WTC11 (cell line): ENCODE measurements around the gene COG6. TPM values are rescaled to one million over a fixed set of nuclear protein-coding genes. Genes with fewer than 3 reads are reported as not detected.

ENCODE experiments used
- ATAC-seq: fragments of 200-7000 bp; cut with Tn5 transposase; 2 replicates; pipeline ENCODE4 v1.10.0; 2021; ENCODE audit warnings: mild to moderate bottlenecking, moderate library complexity
- CTCF ChIA-PET: fragments of 300-600 bp; sonication (Branson Sonifier 250); formaldehyde crosslinking; loops from one replicate; lab custom pipeline; 2021; ENCODE audit warnings: antibody characterized with exemption; lab: Charles Lee
- POLR2A ChIA-PET: fragments of 350-600 bp; sonication (Branson Sonifier 250); formaldehyde crosslinking; loops from one replicate; lab custom pipeline; 2021; ENCODE audit warnings: antibody characterized with exemption; lab: Charles Lee
- DNase-seq: peaks from one replicate; pipeline ENCODE4 v3.0.0; 2021; ENCODE audit warnings: low spot score
- H3K27ac Mint-ChIP-seq: 2 replicates; pipeline ENCODE4 v1.8.0; 2021; ENCODE audit warnings: mixed read lengths
- H3K27me3 Mint-ChIP-seq: 2 replicates; pipeline ENCODE4 v1.8.0; 2021; ENCODE audit warnings: low read depth, mild to moderate bottlenecking, moderate library complexity, mixed read lengths
- H3K36me3 Mint-ChIP-seq: 2 replicates; pipeline ENCODE4 v1.8.0; 2021; ENCODE audit warnings: mixed read lengths
- H3K4me1 Mint-ChIP-seq: 2 replicates; pipeline ENCODE4 v1.8.0; 2022; ENCODE audit warnings: mixed read lengths
- H3K4me3 Mint-ChIP-seq: 2 replicates; pipeline ENCODE4 v1.8.0; 2021; ENCODE audit warnings: mild to moderate bottlenecking, moderate library complexity, mixed read lengths
- H3K9me3 Mint-ChIP-seq: 2 replicates; pipeline ENCODE4 v1.8.0; 2021; ENCODE audit warnings: mixed read lengths
- ATF2 ChIP-seq: sonication (generic); formaldehyde crosslinking; IDR thresholded peaks from 2 replicates; pipeline ENCODE4 v1.8.1; 2022; ENCODE audit warnings: low read depth, missing genetic modification reagents, borderline replicate concordance
- CREM ChIP-seq: sonication (generic); formaldehyde crosslinking; IDR thresholded peaks from 2 replicates; pipeline ENCODE4 v1.8.1; 2022; ENCODE audit warnings: mild to moderate bottlenecking, missing genetic modification reagents, moderate library complexity
- E2F4 ChIP-seq: sonication (generic); formaldehyde crosslinking; IDR thresholded peaks from 2 replicates; pipeline ENCODE4 v1.8.1; 2022; ENCODE audit warnings: low read depth, mild to moderate bottlenecking, moderate library complexity, missing genetic modification reagents, borderline replicate concordance
- ERG ChIP-seq: fragments of 250-450 bp; sonication (Bioruptor Pico); IDR thresholded peaks from 2 replicates; pipeline ENCODE4 v1.8.0; 2021; ENCODE audit warnings: mild to moderate bottlenecking
- ETV6 ChIP-seq: sonication (generic); formaldehyde crosslinking; IDR thresholded peaks from 2 replicates; pipeline ENCODE4 v1.8.1; 2022; ENCODE audit warnings: mild to moderate bottlenecking, missing genetic modification reagents
- HMGA2 ChIP-seq: fragments of 250-450 bp; sonication (Bioruptor Pico); IDR thresholded peaks from 2 replicates; pipeline ENCODE4 v1.4.0; 2021; ENCODE audit warnings: mild to moderate bottlenecking, moderate library complexity
- JAZF1 ChIP-seq: fragments of 250-450 bp; sonication (Bioruptor Pico); IDR thresholded peaks from 2 replicates; pipeline ENCODE4 v1.9.0; 2021; ENCODE audit warnings: moderate library complexity, mild to moderate bottlenecking, inconsistent platforms
- MAX ChIP-seq: sonication (generic); formaldehyde crosslinking; IDR thresholded peaks from 2 replicates; pipeline ENCODE4 v1.8.0; 2022; ENCODE audit warnings: mild to moderate bottlenecking, missing genetic modification reagents
- NFE2L1 ChIP-seq: sonication (generic); formaldehyde crosslinking; IDR thresholded peaks from 2 replicates; pipeline ENCODE4 v1.8.1; 2023; ENCODE audit warnings: missing genetic modification reagents
- NR2C2 ChIP-seq: sonication (generic); formaldehyde crosslinking; IDR thresholded peaks from 2 replicates; pipeline ENCODE4 v1.8.0; 2022; ENCODE audit warnings: mild to moderate bottlenecking, missing genetic modification reagents
- OVOL2 ChIP-seq: fragments of 250-450 bp; sonication (Bioruptor Pico); IDR thresholded peaks from 2 replicates; pipeline ENCODE4 v1.9.0; 2021; ENCODE audit warnings: mild to moderate bottlenecking, borderline replicate concordance
- PRDM15 ChIP-seq: sonication (generic); formaldehyde crosslinking; IDR thresholded peaks from 2 replicates; pipeline ENCODE4 v1.8.0; 2022; ENCODE audit warnings: missing genetic modification reagents
- PREB ChIP-seq: sonication (generic); formaldehyde crosslinking; IDR thresholded peaks from 2 replicates; pipeline ENCODE4 v1.8.1; 2022; ENCODE audit warnings: mild to moderate bottlenecking, missing genetic modification reagents, moderate library complexity, borderline replicate concordance
- TEAD4 ChIP-seq: sonication (generic); formaldehyde crosslinking; IDR thresholded peaks from 2 replicates; pipeline ENCODE4 v1.8.0; 2022; ENCODE audit warnings: mild to moderate bottlenecking, missing genetic modification reagents
- TP53 ChIP-seq: sonication (generic); formaldehyde crosslinking; IDR thresholded peaks from 2 replicates; pipeline ENCODE4 v1.8.1; 2023; ENCODE audit warnings: mild to moderate bottlenecking, missing genetic modification reagents
- USF1 ChIP-seq: sonication (generic); formaldehyde crosslinking; IDR thresholded peaks from 2 replicates; pipeline ENCODE4 v1.8.0; 2022; ENCODE audit warnings: mild to moderate bottlenecking, missing genetic modification reagents
- USF2 ChIP-seq: sonication (generic); formaldehyde crosslinking; IDR thresholded peaks from 2 replicates; pipeline ENCODE4 v1.8.1; 2023; ENCODE audit warnings: mild to moderate bottlenecking, missing genetic modification reagents, moderate library complexity
- ZNF219 ChIP-seq: sonication (generic); formaldehyde crosslinking; IDR thresholded peaks from 2 replicates; pipeline ENCODE4 v1.8.0; 2023; ENCODE audit warnings: missing genetic modification reagents, mild to moderate bottlenecking, borderline replicate concordance
- ZNF281 ChIP-seq: sonication (generic); formaldehyde crosslinking; IDR thresholded peaks from 2 replicates; pipeline ENCODE4 v1.8.0; 2023; ENCODE audit warnings: mild to moderate bottlenecking, missing genetic modification reagents
- total RNA-seq: library from RNA; stranded (reverse); gene quantifications from 3 replicates; pipeline ENCODE4 v1.2.3, GENCODE V29; 2021

The COG6 gene
- total RNA-seq, 1 experiment from 2014 or later = 23.0 TPM

GRCh38 chr13:39655041-39655568 lies 357 bp upstream of the COG6 start:
- TF ChIP-seq USF2 (CRISPR knock-in tag) = no peak
- TF ChIP-seq TP53 (CRISPR knock-in tag) = no peak
- no peak for TF ChIP-seq ATF2
- TF ChIP-seq NFE2L1 (CRISPR knock-in tag) = no peak
- TF ChIP-seq MAX (CRISPR knock-in tag) = no peak
- no peak for TF ChIP-seq PRDM15 (CRISPR knock-in tag)
- TF ChIP-seq E2F4 (CRISPR knock-in tag) = no peak
- TF ChIP-seq HMGA2 = no peak
- TF ChIP-seq USF1 (CRISPR knock-in tag) = no peak

GRCh38 chr13:39656325-39656677 lies 839 bp downstream of the COG6 start:
- Mint-ChIP-seq H3K4me1 (peaks cover 10% of the 10 kb centered on the region), H3K9me3 (peaks cover 4% of the 10 kb centered on the region), H3K27ac (no peak overlapping the region), H3K4me3 (peak overlapping the region; percentile 97), H3K27me3 (peaks cover 3% of the 10 kb centered on the region), H3K36me3 (no peaks in the 10 kb centered on the region)
- no peak for DNase-seq
- ChIA-PET POLR2A (no interaction called here), CTCF (interaction anchor here (1.7 kb wide), 1 partner anchor 40 kb away, joined by 6 read pairs; no protein-coding TSS in a partner anchor)
- no peak for ATAC-seq
- TF ChIP-seq ERG (CRISPR knock-in tag) = no peak
- TF ChIP-seq NFE2L1 (CRISPR knock-in tag) = no peak
- TF ChIP-seq ZNF281 = no peak
- no peak for TF ChIP-seq NR2C2
- no peak for TF ChIP-seq CREM (CRISPR knock-in tag)
- no peak for TF ChIP-seq TEAD4 (CRISPR knock-in tag)
- TF ChIP-seq PREB (CRISPR knock-in tag) = no peak
- no peak for TF ChIP-seq JAZF1 (CRISPR knock-in tag)
- no peak for TF ChIP-seq ATF2
- TF ChIP-seq ZNF219 (CRISPR knock-in tag) = no peak
- no peak for TF ChIP-seq ETV6 (CRISPR knock-in tag)
- TF ChIP-seq OVOL2 (CRISPR knock-in tag) = no peak

More at GRCh38 chr13:39655041-39655568, 357 bp upstream of the COG6 start:
- Mint-ChIP-seq H3K4me3 (peak overlapping the region; percentile 97), H3K4me1 (peaks cover 10% of the 10 kb centered on the region), H3K36me3 (no peaks in the 10 kb centered on the region), H3K27ac (no peak overlapping the region), H3K27me3 (peaks cover 6% of the 10 kb centered on the region), H3K9me3 (peaks cover 4% of the 10 kb centered on the region)
- ChIA-PET CTCF (interaction anchor here (1.7 kb wide), 1 partner anchor 39 kb away, joined by 6 read pairs; no protein-coding TSS in a partner anchor), POLR2A (no interaction called here)
- no peak for ATAC-seq
- DNase-seq = no peak
